ENCODE measurements around the gene NECTIN1. TPM values are rescaled to one million over a fixed set of nuclear protein-coding genes. Genes with fewer than 3 reads are reported as not detected.

Gene NECTIN1
- total RNA-seq, 1 donor = 7.8 TPM

DNA sequence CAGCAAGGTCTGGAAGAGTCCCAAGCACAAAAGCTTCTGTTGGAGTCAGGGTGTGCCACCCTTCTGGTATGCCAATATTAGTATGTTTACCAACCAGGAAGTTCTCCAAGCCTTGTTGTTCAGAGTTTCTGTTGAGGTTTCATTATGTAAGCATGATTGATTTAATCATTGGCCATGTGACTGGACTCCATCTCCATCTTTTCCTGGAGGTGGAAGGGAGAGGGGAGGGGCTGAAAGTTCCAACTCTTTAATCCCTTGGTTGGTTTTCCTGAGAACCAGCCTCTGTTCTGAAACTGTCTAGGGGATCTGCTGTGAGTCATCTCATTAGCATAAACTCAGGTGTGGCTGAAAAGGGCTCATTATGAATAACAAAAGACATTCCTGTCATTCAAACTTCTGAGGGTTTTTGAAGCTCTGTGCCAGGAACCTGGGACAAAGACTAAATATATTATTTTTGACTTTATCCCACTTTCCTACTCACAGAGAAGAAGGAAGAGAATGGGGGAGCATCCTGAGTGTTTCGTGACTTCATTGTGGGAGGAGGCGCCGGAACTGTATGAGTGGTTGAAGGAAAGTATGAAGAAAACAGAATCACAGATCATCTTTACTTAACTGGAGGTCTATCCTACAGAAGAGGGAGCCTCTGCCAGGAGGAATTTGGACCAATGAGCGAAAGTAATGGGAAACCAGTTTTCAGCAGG lies 138.2 kb downstream of the NECTIN1 start:
- no peak overlapping the region for H3K4me3 ChIP-seq (ENCODE audit: low read depth, low read length)
- TF ChIP-seq, protein P1, sequence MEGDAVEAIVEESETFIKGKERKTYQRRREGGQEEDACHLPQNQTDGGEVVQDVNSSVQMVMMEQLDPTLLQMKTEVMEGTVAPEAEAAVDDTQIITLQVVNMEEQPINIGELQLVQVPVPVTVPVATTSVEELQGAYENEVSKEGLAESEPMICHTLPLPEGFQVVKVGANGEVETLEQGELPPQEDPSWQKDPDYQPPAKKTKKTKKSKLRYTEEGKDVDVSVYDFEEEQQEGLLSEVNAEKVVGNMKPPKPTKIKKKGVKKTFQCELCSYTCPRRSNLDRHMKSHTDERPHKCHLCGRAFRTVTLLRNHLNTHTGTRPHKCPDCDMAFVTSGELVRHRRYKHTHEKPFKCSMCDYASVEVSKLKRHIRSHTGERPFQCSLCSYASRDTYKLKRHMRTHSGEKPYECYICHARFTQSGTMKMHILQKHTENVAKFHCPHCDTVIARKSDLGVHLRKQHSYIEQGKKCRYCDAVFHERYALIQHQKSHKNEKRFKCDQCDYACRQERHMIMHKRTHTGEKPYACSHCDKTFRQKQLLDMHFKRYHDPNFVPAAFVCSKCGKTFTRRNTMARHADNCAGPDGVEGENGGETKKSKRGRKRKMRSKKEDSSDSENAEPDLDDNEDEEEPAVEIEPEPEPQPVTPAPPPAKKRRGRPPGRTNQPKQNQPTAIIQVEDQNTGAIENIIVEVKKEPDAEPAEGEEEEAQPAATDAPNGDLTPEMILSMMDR (IDR thresholded peaks at IDR 0.05; ENCODE audit: insufficient read depth, low read length) = no peak
- no peak for DNase-seq (ENCODE audit: low read depth)

DNA sequence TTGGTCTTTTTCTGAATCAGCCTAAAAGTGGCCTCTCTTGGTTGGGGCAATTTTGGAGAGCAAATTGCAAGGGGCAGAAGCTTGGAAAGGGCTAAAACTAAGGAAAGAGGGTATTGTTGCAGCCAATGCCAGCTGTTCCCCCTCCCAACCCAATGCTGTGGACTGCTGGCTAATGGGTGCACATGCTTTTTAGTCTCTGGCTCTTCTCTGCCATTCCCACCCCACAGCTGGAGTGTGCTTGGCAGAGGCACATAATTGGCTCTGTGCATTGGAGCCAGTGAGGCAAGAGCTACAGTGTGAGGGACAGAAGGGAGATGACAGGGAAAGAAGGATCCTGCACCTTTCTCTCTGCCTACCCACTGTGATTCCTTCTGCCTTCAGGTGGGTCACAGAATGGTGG lies 140.0 kb downstream of the NECTIN1 start:
- DNase-seq (ENCODE audit: low read depth) = no peak
- TF ChIP-seq, protein P1 (IDR thresholded peaks at IDR 0.05; ENCODE audit: insufficient read depth, low read length) = no peak

More for the DNA sequence above, 140.0 kb downstream of the NECTIN1 start:
- no peak overlapping the region for H3K4me3 ChIP-seq (ENCODE audit: low read depth, low read length)

Small RNA genes lying within 50 kb of the gene (small RNA-seq; reads per million reads assigned to genes)
- gene RNU6-1123P = not detected
